Measurements from ENCODE around the gene ZNF492. TPM values are rescaled to one million over a fixed set of nuclear protein-coding genes. Genes with fewer than 3 reads are reported as not detected.
"Not testable (repeated sequence)": the region's sequence is repeated elsewhere in the genome, so short reads cannot be mapped to it uniquely, and the experiment has no call there.

ZNF492 gene
- total RNA-seq: not detected in 2 replicates
- long read RNA-seq: 0 reads

DNA sequence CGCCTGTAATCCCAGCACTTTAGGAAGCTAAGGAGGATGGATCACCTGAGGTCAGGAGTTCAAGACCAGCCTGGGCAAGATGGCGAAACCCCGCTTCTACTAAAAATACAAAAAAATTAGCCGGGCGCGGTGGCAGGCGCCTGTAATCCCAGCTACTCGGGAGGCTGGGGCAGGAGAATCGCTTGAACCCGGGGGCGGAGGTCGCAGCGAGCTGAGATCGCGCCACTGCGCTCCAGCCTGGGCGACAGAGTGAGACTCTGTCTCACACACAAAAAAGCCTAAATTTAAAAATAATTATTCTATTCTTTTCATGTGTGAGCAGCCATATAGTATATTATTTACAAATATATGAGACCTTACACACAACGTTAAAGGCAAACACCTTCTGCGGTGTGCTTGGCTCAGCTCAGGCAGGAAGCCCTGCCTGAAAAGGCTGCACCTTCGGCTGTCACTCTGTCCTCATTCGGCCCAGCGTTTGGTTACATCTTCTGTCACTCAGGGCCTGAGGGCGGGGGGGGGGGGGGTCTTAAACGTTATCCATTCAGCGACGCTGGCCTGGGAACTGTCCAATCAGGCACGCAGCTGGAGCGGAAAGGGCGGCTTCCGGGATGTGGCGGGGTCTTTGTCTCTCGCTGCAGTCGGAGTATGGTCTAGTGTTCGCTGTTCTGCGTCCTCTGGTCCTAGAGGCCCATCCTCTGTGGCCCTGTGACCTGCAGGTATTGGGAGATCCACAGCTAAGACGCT lies at the start of gene ZNF492:
Gene ZNF492 (plus strand): TSS at position 619 of the 744 bp plus-strand sequence. CDS start 19,076 bp downstream, outside the sequence.
- not testable (repeated sequence) for H3K27me3 Mint-ChIP-seq (ENCODE audit: unreplicated experiment); DNase-seq (ENCODE audit: extremely low spot score, unreplicated experiment); H3K4me1 Mint-ChIP-seq (ENCODE audit: unreplicated experiment); H3K36me3 Mint-ChIP-seq (ENCODE audit: unreplicated experiment); H3K27ac Mint-ChIP-seq (ENCODE audit: unreplicated experiment); H3K4me3 Mint-ChIP-seq (ENCODE audit: unreplicated experiment)
- H3K9me3 Mint-ChIP-seq (ENCODE audit: unreplicated experiment): peaks cover 12% of the 10 kb centered on the region

DNA sequence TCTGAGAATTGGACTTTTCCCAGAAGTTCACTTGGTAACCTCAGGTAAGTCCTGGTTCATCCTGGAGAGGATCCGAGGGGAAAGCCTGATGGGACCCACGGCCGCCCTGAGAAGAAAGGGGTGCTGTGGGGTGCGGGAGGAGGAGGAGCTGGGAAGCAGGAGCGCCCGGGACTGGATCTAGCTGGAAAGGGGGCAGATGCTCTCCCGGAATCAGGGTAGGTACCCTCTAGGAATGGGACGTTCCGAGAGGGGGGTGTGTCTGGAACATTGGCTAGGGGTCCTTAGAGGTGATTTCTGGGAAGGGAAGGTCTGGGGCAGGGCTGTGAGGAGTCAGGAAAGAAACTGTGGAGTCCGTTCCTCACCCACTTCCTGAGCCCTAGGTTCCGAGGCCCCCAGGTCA lies 38.7 kb upstream of the ZNF492 start:
- H3K27ac Mint-ChIP-seq (ENCODE audit: unreplicated experiment): no peak overlapping the region
- peaks cover 58% of the 10 kb centered on the region for H3K9me3 Mint-ChIP-seq (ENCODE audit: unreplicated experiment)
- peak; percentile 75 for DNase-seq (ENCODE audit: extremely low spot score, unreplicated experiment)
- no peak overlapping the region for H3K4me3 Mint-ChIP-seq (ENCODE audit: unreplicated experiment)
- TF ChIP-seq, protein P1, sequence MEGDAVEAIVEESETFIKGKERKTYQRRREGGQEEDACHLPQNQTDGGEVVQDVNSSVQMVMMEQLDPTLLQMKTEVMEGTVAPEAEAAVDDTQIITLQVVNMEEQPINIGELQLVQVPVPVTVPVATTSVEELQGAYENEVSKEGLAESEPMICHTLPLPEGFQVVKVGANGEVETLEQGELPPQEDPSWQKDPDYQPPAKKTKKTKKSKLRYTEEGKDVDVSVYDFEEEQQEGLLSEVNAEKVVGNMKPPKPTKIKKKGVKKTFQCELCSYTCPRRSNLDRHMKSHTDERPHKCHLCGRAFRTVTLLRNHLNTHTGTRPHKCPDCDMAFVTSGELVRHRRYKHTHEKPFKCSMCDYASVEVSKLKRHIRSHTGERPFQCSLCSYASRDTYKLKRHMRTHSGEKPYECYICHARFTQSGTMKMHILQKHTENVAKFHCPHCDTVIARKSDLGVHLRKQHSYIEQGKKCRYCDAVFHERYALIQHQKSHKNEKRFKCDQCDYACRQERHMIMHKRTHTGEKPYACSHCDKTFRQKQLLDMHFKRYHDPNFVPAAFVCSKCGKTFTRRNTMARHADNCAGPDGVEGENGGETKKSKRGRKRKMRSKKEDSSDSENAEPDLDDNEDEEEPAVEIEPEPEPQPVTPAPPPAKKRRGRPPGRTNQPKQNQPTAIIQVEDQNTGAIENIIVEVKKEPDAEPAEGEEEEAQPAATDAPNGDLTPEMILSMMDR (IDR thresholded peaks at IDR 0.05): no peak
- no peaks in the 10 kb centered on the region for H3K27me3 Mint-ChIP-seq (ENCODE audit: unreplicated experiment)
- H3K4me1 Mint-ChIP-seq (ENCODE audit: unreplicated experiment): no peaks in the 10 kb centered on the region
- H3K36me3 Mint-ChIP-seq (ENCODE audit: unreplicated experiment): no peaks in the 10 kb centered on the region

DNA sequence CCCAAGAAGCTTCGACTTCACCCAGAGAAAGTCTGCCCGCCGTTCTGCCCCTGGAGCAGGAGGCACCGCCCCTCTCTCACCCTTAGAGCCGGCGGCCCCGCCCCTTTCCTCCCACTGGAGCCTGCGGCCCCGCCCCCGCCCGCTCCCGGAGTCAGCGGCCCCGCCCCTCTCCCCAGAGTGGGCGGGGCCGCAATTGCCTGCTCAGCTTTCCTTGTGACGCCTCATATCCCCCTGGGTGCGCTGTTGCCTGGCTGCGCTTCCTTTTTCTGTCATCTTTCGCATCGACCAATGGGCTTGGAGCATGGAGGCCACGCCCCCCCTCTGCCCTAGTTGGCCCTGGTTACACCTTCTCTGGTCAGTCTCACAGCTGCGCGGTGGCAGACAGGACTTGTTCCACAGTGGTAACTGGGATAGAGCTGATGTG lies 38.2 kb upstream of the ZNF492 start:
- no peaks in the 10 kb centered on the region for H3K36me3 Mint-ChIP-seq (ENCODE audit: unreplicated experiment)
- TF ChIP-seq, protein P1 (IDR thresholded peaks at IDR 0.05): no peak
- H3K27me3 Mint-ChIP-seq (ENCODE audit: unreplicated experiment): no peaks in the 10 kb centered on the region
- H3K4me3 Mint-ChIP-seq (ENCODE audit: unreplicated experiment): no peak overlapping the region
- peak; percentile 83 for DNase-seq (ENCODE audit: extremely low spot score, unreplicated experiment)
- H3K9me3 Mint-ChIP-seq (ENCODE audit: unreplicated experiment): peaks cover 54% of the 10 kb centered on the region
- no peaks in the 10 kb centered on the region for H3K4me1 Mint-ChIP-seq (ENCODE audit: unreplicated experiment)
- no peak overlapping the region for H3K27ac Mint-ChIP-seq (ENCODE audit: unreplicated experiment)

DNA sequence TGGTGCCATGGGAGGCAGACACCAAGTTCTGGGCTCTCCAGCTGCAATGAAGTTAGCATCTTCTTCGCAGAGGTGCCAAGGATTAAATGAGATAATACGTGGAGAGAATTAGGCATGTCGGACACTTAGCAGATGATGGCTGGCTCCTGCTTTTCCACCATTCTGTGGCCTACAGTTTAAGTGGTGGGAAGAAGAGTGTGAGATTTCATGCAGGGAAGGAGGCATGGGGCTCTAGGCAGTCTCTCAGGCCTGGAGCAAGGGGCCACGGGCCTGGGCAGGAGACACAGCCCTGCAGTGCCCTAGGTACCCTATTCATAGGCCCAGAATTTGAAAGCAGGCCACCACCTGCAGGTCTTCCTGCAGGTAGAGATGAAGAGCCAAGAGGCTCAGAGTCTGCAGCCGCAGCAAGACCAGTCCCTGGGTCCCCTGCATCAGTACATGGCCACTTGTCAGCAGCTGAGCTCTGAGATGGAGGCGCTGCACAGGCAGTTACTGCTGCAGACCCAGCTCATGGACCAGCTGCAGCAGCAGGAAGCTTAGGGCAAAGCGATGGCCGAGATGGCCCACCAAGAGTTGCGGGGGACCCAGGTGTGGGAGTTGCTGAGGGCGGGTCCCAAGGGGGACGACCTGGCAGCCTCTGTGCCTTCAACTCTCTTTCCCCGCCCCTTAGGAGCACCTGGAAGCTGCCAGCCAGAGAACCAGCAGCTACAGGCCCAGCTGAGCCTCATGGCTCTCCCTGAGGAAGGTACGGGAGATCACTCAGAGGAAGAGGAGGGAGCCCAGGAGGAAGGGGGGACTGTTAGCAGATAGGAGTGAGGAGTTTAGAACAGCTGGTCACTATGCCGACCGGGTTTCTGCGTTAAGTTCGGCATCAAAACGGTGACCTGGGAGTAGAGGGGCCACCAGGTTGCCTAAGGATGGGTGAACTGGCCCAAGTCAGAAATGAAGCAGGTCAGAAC lies 33.2 kb upstream of the ZNF492 start:
- Mint-ChIP-seq H3K9me3 (ENCODE audit: unreplicated experiment) (peaks cover 38% of the 10 kb centered on the region), H3K27me3 (ENCODE audit: unreplicated experiment) (no peaks in the 10 kb centered on the region), H3K27ac (ENCODE audit: unreplicated experiment) (no peak overlapping the region), H3K36me3 (ENCODE audit: unreplicated experiment) (no peaks in the 10 kb centered on the region), H3K4me1 (ENCODE audit: unreplicated experiment) (no peaks in the 10 kb centered on the region), H3K4me3 (ENCODE audit: unreplicated experiment) (no peak overlapping the region)
- peak; percentile 75 for DNase-seq (ENCODE audit: extremely low spot score, unreplicated experiment)
- TF ChIP-seq, protein P1 (IDR thresholded peaks at IDR 0.05): no peak

DNA sequence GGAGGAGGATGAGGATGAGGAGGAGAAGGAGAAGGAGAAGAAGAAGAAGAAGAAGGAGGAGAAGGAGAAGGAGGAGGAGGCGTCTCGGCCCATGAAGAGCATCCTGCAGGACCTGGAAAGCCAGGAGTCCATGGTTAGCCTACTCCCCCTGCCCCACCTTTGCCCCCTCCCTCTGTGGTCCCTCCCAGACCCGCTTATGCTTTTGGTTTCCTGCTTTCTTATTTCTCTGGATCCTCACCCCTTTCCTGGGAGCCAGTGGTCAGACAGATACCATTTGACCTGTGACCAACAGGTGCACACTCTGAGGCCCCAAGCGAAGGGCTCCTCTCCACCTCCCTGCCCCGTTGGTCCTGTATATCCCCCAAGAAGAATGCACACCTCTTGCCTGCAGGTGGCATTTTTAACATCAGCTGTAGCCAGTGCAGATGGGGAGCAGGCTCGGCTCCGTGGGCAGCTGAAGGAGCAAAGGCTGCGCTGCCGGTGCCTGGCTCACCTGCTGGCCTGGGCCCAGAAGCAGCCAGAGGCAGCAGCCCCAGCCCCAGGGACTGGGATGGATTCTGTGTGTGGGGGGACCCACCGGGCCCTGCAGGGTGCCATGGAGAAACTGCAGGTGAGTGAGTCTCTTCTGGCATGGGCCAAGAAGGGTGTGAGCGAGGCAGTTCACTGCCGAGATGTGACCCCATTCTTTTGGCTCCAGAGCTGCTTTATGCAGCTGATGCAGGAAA lies 32.1 kb upstream of the ZNF492 start:
- no peaks in the 10 kb centered on the region for H3K27me3 Mint-ChIP-seq (ENCODE audit: unreplicated experiment)
- no peak overlapping the region for H3K4me3 Mint-ChIP-seq (ENCODE audit: unreplicated experiment)
- TF ChIP-seq, protein P1 (IDR thresholded peaks at IDR 0.05): no peak
- H3K9me3 Mint-ChIP-seq (ENCODE audit: unreplicated experiment): peaks cover 40% of the 10 kb centered on the region
- no peak overlapping the region for H3K27ac Mint-ChIP-seq (ENCODE audit: unreplicated experiment)
- peak; percentile 80 for DNase-seq (ENCODE audit: extremely low spot score, unreplicated experiment)
- H3K36me3 Mint-ChIP-seq (ENCODE audit: unreplicated experiment): peaks cover 5% of the 10 kb centered on the region
- H3K4me1 Mint-ChIP-seq (ENCODE audit: unreplicated experiment): no peaks in the 10 kb centered on the region
